ENCODE measurements around the gene NEDD8.

- TF ChIP-seq CTCF (conservative IDR thresholded peaks at IDR 0.05): no peak
- no peak for TF ChIP-seq ZFX (IDR thresholded peaks at IDR 0.05)
Observed at GRCh38 chr14:24235804-24236688, 3.9 kb upstream of the NEDD8 start.

Data from C4-2B (cell line).